T47D (cell line): ENCODE measurements around the gene EFCAB14.
"Not testable (repeated sequence)": the region's sequence is repeated elsewhere in the genome, so short reads cannot be mapped to it uniquely, and the experiment has no call there.

Source experiments
- DNase-seq, 2 experiments: peaks; one replicate each; pipeline versions ENCODE4 v3.0.0 to v3.0.0-alpha.2; 2011 to 2012; ENCODE audit warnings: low read depth in 1 of 2, low spot score in 1 of 2
- JUND ChIP-seq: IDR thresholded peaks from 2 replicates; pipeline ENCODE4 v1.6.1; 2012; ENCODE audit warnings: low read depth
- in situ Hi-C: cut with HindIII; loops from 2 replicates; pipeline ENCODE4 v1.10.0; 2016; ENCODE audit warnings: low sequenced_read_pairs, low pct_unique_long_range_greater_than_20kb

Gene EFCAB14

DNA sequence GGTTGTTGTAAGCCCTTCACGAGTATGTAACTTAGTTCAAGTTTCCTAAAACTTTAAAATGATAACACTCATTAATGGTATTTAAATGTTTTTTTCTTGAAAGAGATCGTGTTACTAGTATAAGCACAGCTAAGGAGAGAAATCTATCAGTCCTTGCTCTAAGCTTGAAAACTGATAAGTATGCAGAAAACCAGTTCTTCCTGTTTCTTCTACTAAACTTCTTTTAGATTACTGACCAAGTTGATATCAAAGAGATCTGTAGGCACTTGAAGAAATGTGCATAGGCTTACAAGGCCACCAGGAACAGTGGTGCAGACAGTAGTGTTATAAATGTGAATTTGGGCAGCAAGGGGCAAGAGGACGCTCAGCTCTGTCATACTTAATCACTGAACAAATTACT, 3.9 kb downstream of the EFCAB14 start:
- no peak for DNase-seq
- in situ Hi-C loops: no loop called here
- no peak for TF ChIP-seq JUND

DNA sequence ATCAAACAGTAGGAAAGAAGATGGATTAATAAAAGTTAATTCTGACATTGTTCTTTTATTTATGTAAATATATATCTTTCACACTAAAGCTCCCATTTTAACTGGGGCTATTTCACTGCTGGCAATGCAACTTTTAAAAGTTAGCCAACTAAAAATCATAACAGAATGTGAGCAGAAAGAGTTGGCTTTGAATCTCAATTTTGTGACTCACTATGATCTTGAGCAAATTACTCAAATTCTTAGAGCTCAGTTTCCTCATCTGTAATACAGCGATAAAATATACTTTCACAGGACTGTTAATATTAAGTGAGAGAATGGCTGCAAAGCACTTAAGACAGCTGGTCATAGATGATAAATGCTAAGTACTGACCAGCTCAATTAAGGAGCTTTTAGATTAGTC, 10.8 kb downstream of the EFCAB14 start:
- DNase-seq: no peak
- in situ Hi-C loops: no loop called here
- TF ChIP-seq JUND: no peak

DNA sequence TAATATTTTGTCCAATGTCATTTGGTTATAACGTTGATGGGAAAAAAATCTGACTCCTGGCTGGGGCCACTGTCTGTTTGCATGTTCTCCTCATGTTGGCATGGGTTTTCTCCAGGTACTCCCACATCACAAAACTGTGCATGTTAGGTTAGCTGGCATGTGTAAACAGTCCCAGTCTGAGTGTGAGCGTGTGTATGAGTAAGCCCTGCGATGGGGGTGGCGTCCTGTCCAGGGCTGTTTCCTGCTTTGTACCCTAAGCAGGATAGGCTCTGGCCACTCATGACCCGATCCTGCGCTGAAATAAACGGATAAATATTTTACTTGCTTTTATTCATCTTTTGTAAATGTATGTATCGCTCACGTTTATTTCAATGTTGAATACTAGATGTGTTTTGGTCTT, 13.5 kb downstream of the EFCAB14 start:
- no peak for TF ChIP-seq JUND
- in situ Hi-C loops: no loop called here
- DNase-seq: no peak

DNA sequence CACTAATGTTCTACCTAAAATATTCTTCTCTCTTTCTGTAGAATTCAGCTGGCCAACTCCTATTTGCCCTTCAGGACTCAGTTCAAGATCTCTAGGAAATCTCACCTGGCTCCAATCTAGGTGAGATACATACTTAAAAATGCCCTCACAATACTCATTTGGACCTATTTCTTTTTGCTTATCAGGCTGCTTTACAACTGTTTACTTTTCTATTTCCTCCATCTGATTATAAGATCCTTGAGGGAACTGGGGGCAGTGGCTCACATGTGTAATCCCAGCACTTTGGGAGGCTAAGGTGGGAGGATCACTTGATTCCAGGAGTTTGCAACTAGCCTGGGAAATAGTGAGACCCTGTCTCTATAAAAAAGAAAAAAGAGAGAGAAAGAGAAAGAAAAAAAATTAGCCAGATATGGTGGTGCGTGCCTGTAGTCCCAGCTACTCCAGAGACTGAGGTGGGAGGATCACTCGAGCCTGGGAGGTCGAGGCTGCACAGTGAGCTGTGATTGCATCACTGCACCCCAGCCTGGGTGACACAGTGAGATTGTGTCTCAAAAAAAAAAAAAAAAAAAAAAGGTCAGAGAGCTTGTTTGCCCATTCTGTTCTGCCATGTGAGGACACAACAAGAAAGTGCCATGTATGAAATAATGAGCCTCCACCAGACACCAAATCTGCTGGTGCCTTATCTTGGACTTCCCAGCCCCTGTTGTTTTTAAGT, 14.8 kb downstream of the EFCAB14 start:
- no peak for DNase-seq
- TF ChIP-seq JUND: no peak
- in situ Hi-C loops: no loop called here

DNA sequence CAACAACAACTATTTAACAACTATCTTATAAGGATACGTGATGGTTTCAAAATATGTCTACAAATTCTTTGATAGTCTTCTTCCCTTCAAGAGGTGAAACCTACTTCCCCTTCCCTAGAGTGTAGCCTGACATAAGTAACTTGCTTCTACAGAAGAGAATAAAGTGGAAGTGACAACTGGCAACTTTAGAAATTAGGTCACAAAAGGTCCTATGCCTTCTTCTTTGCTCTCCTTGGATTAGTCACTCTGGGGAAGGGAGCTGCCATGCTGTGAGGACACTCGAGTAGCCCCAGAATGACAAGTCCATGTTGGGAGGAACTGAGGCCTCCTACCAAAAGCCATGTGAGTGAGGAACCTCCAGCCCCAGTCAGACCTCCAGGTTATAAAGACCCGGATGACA, 19.2 kb downstream of the EFCAB14 start:
- TF ChIP-seq JUND: no peak
- no peak for DNase-seq
- in situ Hi-C loops: no loop called here

DNA sequence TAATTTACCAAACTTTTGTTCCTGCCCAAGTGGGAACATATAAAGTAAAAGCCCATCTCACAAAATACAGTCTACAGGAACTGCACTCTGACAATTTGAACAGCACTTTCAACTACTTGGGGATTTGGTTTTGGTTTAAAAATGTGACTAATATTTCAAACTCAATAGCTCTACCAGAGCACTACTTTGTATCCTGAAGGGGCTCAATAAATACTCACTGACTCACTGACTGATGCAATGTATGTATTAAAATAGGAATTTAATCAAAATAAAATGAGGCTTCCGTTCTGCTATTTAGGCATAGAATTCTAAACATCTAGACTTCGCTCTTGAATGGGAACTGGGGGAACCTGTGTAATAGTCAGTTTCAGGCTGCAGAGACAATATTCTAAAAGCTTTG, 21.9 kb downstream of the EFCAB14 start:
- DNase-seq: no peak
- in situ Hi-C loops: no loop called here
- TF ChIP-seq JUND: no peak

DNA sequence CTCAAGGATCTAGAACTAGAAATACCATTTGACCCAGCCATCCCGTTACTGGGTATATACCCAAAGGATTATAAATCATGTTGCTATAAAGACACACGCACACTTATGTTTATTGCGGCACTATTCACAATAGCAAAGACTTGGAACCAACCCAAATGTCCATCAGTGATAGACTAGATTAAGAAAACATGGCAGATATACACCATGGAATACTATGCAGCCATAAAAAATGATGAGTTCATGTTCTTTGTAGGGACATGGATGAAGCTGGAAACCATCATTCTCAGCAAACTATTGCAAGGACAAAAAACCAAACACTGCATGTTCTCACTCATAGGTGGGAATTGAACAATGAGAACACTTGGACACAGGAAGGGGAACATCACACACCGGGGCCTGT, 24.2 kb downstream of the EFCAB14 start:
- DNase-seq, in situ Hi-C loops: not testable (repeated sequence)

DNA sequence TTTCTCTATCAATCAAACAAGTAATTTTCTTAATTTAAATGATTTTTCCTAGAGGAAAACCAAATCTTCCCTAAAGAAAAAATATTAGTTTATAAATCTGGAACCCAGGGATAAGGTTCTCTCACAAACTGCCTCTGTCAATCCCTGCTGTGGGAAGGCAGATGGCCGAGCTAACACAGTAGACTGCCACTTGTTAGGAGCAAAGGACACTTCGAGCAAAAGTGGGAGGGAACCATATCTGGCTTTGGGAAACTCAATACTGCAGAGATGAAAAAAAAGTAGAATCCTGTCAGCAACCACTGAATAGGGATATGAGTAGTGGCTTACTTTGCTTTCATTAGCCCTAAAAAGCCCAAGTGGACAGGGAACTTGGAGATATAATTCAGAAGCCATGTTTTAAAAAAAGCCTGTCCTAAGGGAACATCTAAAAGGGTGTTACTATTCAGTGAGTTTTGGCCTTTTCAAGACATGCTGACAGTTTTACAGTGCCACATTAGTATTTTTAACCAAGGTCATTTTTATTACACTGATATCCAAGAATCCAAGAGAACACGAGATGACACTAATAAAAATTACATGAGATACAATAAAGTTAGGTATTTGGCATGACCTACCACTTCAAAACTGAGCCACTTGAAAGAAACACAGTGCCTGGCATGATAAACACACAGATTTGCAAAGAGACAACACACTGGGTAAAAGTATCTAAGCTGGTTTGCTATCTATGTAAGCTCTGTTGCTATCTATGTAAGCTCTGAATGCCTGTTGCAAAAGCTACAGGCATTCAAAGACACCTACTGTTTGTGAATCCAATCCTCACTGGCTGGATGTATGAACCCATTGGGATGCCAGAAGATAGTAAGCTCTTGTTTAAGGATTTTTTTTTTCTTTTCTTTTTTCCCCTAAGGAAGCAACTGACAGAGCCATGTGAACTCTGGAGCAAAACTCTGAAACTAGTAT, 25.8 kb downstream of the EFCAB14 start:
- DNase-seq: no peak
- in situ Hi-C loops: no loop called here
- TF ChIP-seq JUND: no peak

DNA sequence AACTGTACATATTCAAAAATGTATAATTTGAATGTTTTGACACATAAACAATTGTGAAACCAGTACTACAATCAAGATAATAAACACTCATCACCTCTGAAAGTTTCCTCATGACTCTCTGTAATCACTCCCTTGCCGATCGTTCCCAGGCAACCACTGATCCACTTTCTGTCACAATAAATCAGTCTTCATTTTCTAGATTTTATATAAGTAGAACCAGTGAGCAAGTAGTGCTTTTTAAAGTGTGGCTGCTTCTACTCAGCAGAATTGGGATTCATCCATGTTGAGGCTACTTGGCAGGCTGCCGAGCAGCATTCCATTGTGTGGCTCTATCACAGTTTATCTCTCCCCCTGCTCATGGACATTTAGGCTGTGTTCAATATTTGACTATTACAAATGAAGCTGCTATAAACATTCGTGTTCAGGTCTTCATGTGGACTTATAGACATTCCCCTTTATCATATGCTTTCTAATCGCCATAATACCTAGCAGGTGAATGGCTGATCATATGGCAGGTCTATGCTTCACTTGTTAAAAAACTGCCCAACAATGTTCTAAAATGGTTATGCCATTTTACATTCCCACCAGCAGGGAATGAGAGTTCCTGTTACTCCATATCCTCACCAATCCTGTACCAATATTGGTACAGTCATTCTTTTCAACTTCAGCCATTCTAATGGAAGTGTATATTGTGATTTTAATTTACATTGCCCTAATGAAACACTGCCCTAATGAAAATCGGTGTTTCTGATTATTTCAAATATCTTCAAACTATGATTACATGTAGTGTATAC, 26.7 kb downstream of the EFCAB14 start:
- no peak for DNase-seq
- in situ Hi-C loops: no loop called here
- TF ChIP-seq JUND: no peak

DNA sequence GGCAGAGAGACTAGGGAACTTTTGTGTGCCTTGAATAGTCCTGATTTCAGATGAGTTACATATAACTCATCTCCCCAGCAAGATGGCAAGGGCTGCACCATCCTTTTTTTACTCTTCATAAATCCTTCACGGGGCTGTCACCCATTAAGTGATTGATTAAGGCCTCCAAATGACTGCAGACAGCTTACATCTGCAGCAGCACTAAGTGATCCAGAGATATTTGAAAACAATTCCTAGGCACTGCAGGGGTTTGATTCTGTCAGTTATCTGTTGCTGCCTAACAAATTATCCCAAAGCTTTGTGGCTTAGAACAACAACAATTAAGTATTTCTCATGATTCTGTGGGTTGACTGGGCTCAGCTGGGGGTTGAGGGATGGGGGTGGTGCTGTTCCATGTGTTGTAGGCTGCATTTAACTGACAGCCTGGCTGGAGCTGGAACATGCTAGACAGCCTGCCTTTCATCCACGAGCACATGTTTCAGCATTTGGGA, 27.9 kb downstream of the EFCAB14 start:
- in situ Hi-C loops: no loop called here
- TF ChIP-seq JUND: no peak
- no peak for DNase-seq

DNA sequence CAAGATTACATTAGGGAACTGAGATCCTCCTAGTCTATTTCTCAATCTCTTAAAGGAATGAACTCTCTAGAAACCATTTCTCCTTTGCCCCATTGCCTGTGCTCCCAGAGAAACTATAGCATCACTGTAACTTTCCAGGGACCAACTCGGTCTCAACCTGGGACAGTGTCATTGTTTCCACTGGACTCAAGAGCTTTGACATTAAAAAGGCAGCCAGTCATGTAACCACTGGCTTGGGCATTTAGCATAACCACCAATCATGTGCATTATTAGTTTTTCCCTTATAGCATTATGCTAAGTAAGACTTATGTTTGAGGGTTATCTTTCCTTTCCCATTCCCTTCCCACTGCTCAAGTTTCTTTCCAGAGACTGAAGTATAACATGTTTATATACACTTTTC, 29.0 kb downstream of the EFCAB14 start:
- in situ Hi-C loops: no loop called here
- TF ChIP-seq JUND: no peak
- no peak for DNase-seq

DNA sequence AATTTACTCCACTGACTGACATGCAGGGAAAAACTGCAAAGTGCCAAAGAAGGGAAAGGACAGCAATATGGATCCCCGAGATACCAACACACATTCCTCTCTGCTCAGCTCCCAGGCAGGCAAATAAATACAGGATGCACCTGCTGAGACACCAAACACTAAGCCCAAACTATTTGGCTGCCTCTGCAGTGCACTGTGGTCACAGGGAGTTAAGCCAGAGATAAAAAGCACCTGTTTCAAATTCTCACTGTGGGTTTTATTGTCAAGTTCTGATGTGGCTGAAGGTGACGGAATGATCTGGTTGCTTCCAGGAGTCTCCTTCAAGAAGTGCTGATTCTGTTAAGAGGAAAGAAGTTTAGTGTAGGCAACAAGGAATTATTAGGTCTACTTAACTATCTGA, 29.6 kb downstream of the EFCAB14 start:
- no peak for DNase-seq
- in situ Hi-C loops: no loop called here
- TF ChIP-seq JUND: no peak

DNA sequence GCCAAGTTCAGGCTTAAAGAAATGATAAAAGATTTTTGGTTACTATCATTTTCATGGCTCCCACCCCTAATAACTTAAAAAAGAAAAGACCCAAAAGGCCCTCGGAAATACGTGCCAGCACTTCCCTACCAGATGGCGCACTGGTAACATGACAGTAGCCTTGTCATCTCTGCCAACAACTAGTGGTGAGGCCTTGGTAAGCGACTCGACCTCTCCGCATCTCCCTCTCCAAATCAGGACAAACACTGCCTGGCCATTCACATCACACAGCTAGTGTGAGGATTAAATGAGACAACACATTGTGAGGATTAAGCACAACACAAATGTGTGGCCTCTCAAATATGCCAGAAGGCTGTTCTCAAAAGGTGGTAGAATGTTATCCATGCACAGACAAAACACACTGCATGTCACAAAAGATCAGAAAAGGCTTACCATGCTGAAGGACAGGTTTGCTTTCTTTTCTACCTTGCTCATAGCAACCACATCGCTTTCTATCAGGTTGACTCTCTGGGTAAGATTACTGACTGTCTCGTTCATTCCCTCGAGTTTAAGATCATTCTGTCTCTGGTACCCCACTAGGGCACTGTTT, 30.9 kb downstream of the EFCAB14 start:
- no peak for TF ChIP-seq JUND
- in situ Hi-C loops: no loop called here
- no peak for DNase-seq
